ENCODE measurements around the gene CD6. TPM values are rescaled to one million over a fixed set of nuclear protein-coding genes. Genes with fewer than 3 reads are reported as not detected.
A peak's percentile ranks its signal among the peaks of the same experiment; 100 is the strongest.

Gene CD6
- 1 to 10 TPM in 1 of 4 donors, under 1 TPM in 2, not detected in 1; 0.26 to 2.0 (median 0.91) TPM for total RNA-seq

- TF ChIP-seq CTCF (IDR thresholded peaks at IDR 0.05) (no peak), POLR2A (IDR thresholded peaks at IDR 0.05) (no peak)
- no peak within 1 kb of the TSS for H3K27ac ChIP-seq
- H3K9me3 ChIP-seq: no peaks in the 10 kb centered on the region
- no peaks in the 10 kb centered on the region for H3K4me1 ChIP-seq
- no peaks in the 10 kb centered on the region for H3K27me3 ChIP-seq
- intact Hi-C loops (cut with DNase I; ENCODE audit: low total_unique reads): no loop called here
- no peak for DNase-seq
- no peaks in the 10 kb centered on the region for H3K36me3 ChIP-seq
- H3K4me3 ChIP-seq: no peak within 1 kb of the TSS
Measured at GRCh38 chr11:60971520-60971919, at the start of gene CD6. TSS of gene CD6 (plus strand) at chr11:60971680. CDS start at chr11:60971866, 186 bp downstream.

- TF ChIP-seq CTCF (IDR thresholded peaks at IDR 0.05) (no peak), POLR2A (IDR thresholded peaks at IDR 0.05) (no peak)
- Histone ChIP-seq H3K4me3 (no peak overlapping the region), H3K9me3 (no peaks in the 10 kb centered on the region), H3K27me3 (no peaks in the 10 kb centered on the region), H3K36me3 (no peaks in the 10 kb centered on the region), H3K27ac (no peak overlapping the region), H3K4me1 (peaks cover 8 to 23% of the 10 kb centered on the region in 2 donors)
- no peak for DNase-seq
- intact Hi-C loops (cut with DNase I; ENCODE audit: low total_unique reads): no loop called here
Measured at GRCh38 chr11:60921777-60922335, 49.6 kb upstream of the CD6 start.

- TF ChIP-seq POLR2A (IDR thresholded peaks at IDR 0.05) (no peak), CTCF (IDR thresholded peaks at IDR 0.05) (no peak)
- Histone ChIP-seq H3K4me1 (peaks cover 0 to 21% of the 10 kb centered on the region in 2 donors), H3K4me3 (no peak overlapping the region), H3K9me3 (no peaks in the 10 kb centered on the region), H3K27me3 (no peaks in the 10 kb centered on the region), H3K36me3 (no peaks in the 10 kb centered on the region), H3K27ac (no peak overlapping the region)
- DNase-seq: no peak
- intact Hi-C loops (cut with DNase I; ENCODE audit: low total_unique reads): no loop called here
Measured at GRCh38 chr11:60922906-60923305, 48.6 kb upstream of the CD6 start.

- DNase-seq: no peak
- TF ChIP-seq CTCF (IDR thresholded peaks at IDR 0.05): no peak
- no peak for TF ChIP-seq POLR2A (IDR thresholded peaks at IDR 0.05)
- H3K4me3 ChIP-seq: no peak overlapping the region
- no peak overlapping the region for H3K27ac ChIP-seq
- no peaks in the 10 kb centered on the region for H3K9me3 ChIP-seq
- intact Hi-C loops (cut with DNase I; ENCODE audit: low total_unique reads): no loop called here
- H3K36me3 ChIP-seq: no peaks in the 10 kb centered on the region
- H3K27me3 ChIP-seq: no peaks in the 10 kb centered on the region
- peaks cover 0 to 21% of the 10 kb centered on the region in 2 donors for H3K4me1 ChIP-seq
Measured at GRCh38 chr11:60923326-60923725, 48.2 kb upstream of the CD6 start.

- no peaks in the 10 kb centered on the region for H3K27me3 ChIP-seq
- H3K36me3 ChIP-seq: no peaks in the 10 kb centered on the region
- H3K4me1 ChIP-seq: peaks cover 0 to 21% of the 10 kb centered on the region in 2 donors
- intact Hi-C loops (cut with DNase I; ENCODE audit: low total_unique reads): no loop called here
- H3K27ac ChIP-seq: no peak overlapping the region
- peak overlapping the region in 1 of 2 donors; percentile 61 for H3K4me3 ChIP-seq
- no peak for TF ChIP-seq POLR2A (IDR thresholded peaks at IDR 0.05)
- TF ChIP-seq CTCF (IDR thresholded peaks at IDR 0.05): no peak
- no peaks in the 10 kb centered on the region for H3K9me3 ChIP-seq
- no peak for DNase-seq
Measured at GRCh38 chr11:60923800-60924109, 47.7 kb upstream of the CD6 start.
